C4-2B (cell line): Measurements from ENCODE around the gene U2SURP.
A peak's percentile ranks its signal among the peaks of the same experiment; 100 is the strongest.

Source experiments
- H3K27ac ChIP-seq: fragments of 450-650 bp; 2 replicates; pipeline ENCODE4 v1.5.1; 2017
- ZFX ChIP-seq: fragments of 450-650 bp; IDR thresholded peaks from 2 replicates; pipeline ENCODE4 v1.6.1; 2017
- TF ChIP-seq, protein P1 (sequence below): fragments of 450-650 bp; conservative IDR thresholded peaks from 2 replicates; pipeline ENCODE4 v1.5.1; 2017; ENCODE audit warnings: mild to moderate bottlenecking

Gene U2SURP

DNA sequence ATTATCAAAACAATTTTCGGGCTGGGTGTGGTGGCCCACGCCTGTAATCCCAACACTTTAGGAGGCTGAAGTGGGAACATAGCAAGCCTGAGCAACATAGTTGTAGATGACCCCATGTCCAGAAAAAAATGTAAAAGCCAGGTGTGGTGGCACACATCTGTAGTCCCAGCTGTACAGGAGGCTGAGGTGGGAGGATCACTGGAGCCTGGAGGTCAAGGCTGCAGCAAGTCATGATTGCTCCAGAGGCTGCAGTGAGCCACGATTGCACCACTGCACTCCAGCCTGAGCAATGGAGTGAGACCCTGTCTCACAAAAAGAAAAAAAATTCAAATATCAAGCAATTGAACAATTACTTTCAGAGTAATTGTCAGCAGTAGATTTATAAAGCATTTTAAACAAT, 29.9 kb upstream of the U2SURP start:
- TF ChIP-seq ZFX, result no peak
- TF ChIP-seq, protein P1, sequence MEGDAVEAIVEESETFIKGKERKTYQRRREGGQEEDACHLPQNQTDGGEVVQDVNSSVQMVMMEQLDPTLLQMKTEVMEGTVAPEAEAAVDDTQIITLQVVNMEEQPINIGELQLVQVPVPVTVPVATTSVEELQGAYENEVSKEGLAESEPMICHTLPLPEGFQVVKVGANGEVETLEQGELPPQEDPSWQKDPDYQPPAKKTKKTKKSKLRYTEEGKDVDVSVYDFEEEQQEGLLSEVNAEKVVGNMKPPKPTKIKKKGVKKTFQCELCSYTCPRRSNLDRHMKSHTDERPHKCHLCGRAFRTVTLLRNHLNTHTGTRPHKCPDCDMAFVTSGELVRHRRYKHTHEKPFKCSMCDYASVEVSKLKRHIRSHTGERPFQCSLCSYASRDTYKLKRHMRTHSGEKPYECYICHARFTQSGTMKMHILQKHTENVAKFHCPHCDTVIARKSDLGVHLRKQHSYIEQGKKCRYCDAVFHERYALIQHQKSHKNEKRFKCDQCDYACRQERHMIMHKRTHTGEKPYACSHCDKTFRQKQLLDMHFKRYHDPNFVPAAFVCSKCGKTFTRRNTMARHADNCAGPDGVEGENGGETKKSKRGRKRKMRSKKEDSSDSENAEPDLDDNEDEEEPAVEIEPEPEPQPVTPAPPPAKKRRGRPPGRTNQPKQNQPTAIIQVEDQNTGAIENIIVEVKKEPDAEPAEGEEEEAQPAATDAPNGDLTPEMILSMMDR, result no peak
- no peak overlapping the region for H3K27ac ChIP-seq

DNA sequence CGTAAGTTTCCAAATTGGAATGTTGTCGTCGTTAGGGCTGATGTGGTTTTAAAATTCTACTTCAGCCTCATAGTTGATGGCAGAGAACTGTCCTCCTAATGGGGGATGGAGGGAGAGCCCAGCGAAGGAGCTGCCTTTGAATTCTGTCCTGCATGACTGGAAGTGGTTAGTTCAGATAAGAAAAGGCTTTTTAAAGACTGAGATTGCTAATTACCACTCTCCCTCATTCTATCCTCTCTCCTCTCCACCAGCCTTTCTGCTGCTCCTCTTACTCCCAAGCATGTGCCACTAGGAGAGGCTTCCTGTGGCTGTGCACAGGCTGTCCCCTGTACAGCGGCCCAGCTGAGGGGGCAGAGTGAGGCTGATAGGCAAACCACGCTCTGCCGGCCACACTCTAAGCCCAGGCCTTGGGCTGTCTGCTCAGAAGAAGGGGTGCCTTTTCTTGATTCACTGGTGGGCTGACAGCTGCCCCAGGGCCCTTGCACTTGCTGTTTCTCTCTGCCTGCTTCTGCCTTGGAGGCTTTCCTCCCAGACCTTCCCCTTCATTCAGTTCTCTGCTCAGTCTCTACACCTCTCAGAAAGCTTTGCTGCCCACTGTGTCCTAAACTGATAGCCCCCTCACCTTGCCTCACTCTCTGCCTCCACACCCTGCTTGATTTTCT, 29.1 kb upstream of the U2SURP start:
- TF ChIP-seq, protein P1, result no peak
- TF ChIP-seq ZFX, result no peak
- H3K27ac ChIP-seq, result no peak overlapping the region

DNA sequence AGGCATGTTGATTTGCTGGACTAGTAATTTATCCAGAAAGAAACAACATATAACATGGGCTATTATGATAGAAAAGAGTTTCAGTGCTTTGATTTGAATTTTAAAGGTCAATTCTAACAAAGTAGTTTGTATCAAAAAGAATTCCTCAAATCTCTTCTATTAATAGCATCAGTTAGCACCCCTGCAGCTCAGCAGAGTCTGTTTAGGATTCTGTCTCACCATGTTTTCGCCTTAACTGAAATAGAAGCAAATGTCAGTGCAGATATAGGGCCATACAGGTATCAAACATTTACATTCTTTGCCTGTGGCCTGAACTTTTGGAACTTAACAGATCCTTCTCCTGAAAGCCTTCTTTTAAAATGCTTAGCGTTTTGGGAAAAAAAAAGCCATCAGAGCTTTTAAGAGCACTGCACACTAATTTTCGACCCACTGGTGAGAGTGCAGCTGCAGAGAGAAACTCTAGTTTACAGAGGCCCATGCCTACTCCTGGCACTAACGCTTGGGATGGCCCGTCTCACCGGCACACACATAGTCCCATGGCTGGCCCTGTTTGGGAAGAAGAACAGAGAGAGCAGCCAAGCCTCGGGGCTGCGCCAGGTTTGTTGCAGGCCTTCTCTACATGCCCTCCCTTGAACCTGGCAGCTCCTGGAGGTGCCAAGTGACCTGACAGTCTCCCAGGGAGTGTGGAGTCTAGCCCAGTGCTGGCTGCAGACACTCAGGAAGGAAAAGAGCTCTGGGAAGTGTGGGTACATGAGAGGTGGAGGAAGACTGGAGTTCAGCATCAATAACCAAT, 28.0 kb upstream of the U2SURP start:
- H3K27ac ChIP-seq, result peak overlapping the region; percentile 14
- TF ChIP-seq, protein P1, result no peak
- TF ChIP-seq ZFX, result no peak

DNA sequence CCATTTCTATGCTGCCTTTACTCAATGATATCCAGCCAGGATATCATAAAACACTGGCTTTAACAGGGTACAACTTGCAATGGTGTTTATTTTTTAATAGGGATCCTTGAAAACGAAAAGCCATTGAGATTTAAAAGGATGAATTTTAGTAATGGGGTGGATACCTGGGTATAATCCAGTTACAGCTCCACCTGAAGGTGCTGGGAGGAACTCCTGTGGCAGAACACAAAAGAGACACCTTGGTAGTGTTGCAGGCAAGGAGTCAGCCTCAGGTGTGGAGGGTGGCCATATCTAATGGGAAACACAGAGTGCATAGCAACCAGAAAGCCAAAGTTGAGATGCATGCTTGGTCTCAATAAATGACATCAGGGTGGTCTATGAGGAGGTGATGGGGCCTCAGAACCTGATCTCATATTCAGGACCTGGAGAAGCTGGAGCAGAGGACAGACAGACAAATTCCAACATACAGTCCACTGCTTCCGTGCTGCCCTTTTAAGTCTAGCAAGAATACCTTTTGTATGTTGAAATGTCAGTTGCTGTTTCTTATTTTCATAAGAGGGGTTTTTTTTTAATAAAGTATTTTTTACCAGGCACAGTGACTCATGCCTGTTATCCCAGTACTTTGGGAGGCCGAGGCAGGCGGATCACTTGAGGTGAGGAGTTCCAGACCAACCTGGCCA, 25.9 kb upstream of the U2SURP start:
- no peak overlapping the region for H3K27ac ChIP-seq
- TF ChIP-seq, protein P1, result peak; percentile 29
- no peak for TF ChIP-seq ZFX

DNA sequence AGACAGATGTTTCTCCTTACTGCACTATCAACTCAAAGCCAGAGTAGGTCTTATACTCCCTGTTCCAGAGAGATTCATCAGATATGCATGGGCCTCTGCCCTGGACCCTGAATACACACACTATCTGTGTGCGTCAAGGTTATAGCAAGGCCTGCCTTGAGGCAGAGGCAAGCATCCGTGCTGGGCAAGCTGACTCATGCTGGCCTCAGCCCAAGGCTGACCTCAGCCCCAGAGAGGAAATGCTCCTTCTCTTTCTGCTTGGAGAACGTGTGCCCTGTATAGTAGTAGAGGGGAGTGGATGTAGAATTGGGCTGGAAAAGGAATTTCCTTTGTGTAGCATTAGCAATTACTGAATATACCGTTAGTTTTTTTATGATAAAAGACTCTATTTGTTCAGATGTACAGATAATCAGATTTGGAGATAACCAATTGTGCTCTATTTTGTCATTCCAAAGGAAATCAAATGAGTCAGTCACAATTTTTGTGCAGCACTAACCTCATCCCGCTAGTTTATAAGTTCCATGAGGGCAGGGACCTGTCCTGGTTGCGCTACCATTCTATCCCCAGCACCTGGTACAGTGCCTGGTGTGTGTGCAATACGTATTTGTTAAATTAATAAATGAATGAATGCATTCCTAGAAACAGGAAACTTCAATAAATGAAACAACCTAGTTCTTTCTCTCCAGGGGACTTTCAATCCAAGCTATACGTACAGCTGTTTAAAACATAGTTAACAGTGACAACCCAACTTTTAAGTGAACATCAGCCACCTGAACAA, 24.6 kb upstream of the U2SURP start:
- no peak for TF ChIP-seq ZFX
- TF ChIP-seq, protein P1, result no peak
- no peak overlapping the region; the same call in 1 of the 2 replicates for H3K27ac ChIP-seq

DNA sequence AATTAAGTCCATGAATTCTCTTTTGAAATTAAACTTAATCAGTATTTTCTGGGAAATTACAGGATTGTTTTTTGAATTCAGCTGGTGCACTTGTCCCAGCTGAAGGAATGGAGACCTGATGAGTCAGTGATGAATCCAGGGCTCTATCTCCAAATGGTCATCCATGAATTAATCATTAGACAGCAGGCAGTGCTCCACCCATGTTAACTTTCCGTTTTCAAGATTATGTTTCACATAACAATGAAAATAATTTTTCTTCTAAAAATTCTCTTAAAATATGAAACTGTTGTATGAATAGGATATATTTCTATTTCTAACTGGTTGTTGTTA, 24.0 kb upstream of the U2SURP start:
- TF ChIP-seq, protein P1, result no peak
- TF ChIP-seq ZFX, result no peak
- no peak overlapping the region for H3K27ac ChIP-seq
